ENCODE measurements around the gene ITPRIP.
A peak's percentile ranks its signal among the peaks of the same experiment; 100 is the strongest.

ITPRIP gene

DNA sequence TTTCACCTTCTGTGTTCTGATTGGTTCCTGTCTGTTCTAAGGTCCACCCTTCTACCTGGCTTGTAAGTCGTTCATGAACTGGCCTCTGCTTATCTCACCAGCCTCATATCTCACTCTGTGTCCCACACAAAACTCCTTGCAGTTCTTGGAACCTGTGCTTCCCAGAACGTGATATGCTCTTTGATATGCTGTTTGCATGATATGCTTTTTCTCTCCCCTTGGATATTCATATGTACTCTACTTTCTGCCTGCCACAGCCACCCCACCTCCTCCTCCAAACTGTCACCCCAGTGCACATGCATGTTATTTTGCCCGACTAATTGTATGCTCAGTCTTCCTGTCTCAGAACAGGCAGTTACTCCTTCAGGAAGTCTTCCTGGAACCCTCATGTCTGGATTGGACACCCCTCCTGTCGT, 1.9 kb upstream of the ITPRIP start:
- no peak for ATAC-seq

DNA sequence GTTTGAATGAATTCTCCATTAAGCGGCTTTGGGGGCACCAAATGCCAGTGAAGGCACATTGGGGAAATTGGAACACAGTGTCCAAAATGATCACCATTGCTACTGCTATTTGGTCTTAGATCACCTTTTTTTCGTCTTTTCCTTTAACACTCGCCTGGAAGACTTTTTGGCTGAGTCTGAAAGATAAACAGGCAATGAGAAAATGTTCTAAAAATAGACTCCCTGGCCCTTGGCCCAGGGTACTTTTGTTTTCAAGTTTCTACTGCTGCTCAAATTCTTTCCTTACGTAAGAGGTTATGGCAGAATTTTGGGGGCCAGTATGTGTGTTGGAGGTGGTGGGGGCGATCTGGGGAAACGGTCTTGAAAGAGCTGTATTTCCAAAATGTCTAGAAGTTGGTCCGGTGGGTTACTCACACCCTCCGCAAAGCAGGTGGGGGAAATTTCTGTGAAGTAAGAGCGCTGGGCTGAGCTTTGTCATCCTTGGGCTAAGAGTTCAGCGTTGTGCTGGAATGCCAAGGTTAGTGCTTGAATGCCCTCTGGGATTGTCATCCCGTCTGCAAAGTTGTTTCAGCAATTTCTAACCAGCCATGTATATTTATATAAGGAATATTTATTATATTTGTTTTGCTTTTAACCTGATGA, 1.3 kb upstream of the ITPRIP start:
- no peak for ATAC-seq

DNA sequence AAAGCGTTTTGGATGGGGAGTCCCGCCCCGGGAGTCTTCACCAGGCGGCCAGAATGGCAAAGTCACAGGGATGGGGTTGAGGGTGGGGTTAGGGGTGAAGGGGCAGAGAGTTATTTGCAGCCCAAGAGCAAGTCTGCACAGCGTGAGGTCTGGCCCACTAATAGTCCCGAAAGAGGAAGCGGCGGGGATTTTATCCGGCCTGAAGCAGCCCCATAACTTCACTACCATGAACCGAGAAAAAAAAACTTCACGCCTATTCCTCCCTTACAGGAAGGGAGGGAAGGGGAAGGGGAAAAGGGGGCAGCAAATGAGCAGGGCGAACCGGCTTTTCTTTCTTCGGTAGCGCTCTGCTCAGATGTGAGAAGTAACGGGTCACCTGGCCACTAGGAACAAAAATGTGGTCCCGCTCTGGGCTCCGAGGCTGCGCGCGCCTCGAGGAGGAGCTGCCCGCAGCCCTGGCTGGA, 712 bp downstream of the ITPRIP start:
- ATAC-seq, result peak; percentile 9 to 23

DNA sequence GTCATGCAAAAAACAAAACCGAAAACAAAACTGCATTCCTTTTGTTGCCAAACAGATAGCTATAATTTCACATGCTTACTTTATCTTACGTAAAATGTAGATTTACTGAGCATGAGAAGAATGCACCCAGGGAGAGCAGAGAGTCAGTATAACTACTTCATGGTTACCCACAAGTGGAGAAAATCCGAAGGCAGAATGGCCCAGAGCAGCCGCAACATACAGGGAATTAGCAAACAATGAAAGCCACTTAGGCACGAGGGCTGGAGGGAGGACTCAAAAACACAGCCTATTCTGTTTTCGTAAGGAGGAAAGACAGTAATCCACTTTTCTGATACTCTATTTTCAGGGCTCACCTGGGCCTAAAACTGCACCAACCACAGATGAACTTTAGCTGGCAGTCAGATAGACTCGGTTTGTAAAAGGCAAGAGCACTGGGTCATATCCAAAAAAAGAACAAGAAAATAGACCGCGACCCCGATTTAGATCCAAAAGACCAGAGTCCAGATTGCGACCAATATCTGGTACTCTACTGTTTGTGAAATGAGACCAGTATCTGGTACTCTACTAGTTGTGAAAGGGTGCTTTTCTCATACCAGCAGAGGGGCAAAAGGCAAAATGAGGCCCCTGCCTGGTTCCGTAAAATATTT, 1.3 kb downstream of the ITPRIP start:
- ATAC-seq, result no peak

DNA sequence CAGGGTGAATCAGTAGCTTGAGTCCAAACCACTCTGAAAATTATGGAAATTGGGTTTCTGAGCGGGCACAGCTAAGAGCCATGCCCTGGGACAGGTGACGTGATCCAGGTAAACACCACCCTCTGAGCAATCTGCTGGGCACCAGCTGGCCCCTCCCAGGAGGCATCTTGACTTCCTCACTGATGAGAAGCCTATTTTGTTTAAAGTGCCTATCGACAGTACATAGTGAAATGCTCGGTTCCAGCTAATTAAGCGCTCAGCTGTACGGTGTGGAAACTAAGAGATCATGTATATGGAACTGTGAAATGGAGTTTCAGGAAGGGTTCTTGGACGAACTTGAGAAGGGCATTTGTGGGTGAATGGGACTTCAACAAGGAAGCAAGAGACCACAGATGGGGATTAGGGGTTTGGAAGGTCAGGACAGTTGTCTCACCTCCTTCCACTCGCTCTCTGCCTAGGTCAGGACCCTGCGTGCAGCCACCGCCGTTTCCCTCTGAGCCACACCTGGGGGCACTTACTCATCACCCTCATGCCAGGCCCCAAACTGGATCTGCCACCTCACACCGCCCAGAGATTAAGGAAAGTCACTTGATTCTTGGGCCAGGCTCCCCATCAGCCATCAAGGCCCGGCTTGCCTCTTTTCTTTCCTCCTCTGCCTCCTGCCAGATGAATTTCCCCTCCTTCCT, 3.2 kb downstream of the ITPRIP start:
- ATAC-seq, result no peak

DNA sequence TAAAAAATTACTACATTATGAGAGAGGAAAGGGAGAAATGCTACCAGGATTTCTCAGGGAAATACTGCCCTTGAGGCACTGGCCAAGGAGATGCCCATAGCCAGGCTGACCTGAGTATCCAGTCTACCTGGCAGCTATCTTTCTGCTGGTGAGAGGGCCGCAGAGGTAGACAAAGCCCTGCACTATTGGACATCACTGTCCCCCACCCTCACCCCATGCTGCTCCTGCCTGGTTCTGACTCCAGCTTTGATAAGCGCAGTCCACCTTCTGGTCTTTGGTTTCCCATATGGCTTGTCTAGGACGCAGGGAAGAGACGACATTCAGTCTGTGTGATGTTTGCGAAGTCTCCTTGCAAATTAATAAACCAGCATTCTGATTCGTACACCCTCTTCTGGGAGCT, 3.7 kb downstream of the ITPRIP start:
- ATAC-seq, result no peak

DNA sequence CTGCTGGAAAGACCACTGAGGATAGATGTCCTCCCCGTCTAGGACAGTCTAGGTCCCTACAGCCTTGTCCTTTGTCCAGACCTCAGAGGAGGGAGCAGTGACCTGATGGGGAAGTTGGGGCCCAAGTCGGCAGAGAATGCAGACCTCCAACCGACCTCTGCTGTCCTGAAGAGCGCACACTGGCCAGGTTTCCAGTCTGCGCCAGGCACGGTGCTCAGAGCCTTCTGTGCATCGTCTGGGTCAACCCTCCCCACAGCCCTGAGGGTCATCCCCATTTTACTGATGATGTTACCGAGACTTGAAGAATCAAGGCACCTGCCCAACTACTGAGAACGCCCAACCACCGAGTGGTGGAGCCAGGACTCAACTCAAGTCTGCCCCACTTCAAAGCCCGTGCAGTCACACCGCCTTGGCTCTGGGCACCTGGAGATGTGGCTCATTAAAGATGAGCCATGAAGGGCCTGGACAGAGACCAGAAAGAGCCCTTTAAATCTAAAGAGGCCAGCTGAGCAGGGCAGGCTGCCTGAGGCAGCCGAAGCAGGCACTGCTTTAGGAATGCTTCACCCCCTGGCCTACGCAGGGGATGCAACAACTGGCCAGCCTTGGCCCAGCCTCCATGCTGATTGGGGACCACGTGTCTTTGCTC, 4.4 kb downstream of the ITPRIP start:
- ATAC-seq, result no peak

DNA sequence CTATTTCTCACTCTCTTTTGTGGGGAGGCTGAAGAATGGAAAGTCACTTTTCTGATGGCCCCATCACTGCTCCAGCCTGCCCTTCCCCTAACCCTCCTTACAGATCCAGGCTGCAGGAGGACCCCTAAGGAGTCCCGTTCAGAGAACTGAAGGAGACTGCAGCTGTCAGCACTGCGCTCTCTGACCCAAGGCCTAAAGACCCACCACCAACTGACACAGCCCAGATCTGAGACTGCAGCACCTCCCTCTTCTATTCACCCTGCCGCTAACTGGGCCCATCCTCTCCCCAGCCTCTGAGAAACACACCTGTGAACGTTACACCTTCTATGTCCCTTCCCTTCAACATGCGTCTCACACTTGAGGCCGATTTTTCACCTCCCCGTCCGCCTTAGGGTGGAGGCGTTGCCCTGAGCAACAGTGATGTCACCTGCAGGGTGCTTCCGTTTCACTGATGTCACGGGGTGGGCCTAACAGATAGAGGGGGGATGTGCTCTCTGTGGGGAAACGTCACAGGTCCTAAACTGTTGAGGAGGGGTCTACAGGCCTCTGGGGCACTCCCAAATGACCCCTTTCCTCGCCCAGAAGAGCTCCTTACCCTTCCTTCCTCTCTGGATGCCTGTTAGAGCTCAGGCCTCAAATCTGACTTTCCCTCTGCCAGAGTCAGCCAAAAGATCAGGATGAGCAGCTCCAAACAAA, 5.1 kb downstream of the ITPRIP start:
- no peak for ATAC-seq

DNA sequence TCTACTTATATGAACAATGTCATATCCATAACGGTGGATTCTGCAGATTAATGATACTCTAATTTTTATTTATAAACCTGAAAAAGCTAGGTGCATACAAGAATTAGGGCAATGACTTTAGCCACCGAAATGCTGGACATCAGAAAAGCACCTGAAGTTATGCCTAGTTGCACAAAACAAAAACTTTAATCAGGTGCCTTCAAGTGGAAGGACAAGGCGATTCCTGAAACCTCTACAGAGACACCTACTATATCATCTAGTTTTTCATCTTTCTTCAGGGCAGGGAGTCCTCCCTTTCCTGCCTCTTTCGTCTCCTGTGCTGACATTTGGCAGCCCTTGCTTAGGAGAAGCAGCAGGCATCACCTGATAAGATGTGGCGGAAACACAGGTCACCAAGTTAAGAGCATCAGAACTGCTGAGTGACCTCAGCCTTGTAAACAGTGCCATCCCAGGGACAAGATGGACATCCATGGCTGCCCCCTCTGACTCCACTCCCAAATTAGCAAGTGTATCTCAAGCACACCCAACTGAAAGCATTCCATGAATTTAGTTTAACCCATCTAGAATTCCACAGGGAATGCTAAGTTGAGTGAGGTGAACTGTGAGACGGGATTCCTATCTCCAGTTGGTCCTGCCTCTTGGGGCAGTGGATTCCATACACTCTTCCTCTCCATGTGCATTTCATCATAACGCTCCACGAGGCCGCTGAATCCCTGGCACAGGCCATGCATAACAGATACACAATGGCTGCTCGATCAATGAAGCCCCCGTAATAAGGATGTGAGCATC, 5.8 kb downstream of the ITPRIP start:
- no peak for ATAC-seq

DNA sequence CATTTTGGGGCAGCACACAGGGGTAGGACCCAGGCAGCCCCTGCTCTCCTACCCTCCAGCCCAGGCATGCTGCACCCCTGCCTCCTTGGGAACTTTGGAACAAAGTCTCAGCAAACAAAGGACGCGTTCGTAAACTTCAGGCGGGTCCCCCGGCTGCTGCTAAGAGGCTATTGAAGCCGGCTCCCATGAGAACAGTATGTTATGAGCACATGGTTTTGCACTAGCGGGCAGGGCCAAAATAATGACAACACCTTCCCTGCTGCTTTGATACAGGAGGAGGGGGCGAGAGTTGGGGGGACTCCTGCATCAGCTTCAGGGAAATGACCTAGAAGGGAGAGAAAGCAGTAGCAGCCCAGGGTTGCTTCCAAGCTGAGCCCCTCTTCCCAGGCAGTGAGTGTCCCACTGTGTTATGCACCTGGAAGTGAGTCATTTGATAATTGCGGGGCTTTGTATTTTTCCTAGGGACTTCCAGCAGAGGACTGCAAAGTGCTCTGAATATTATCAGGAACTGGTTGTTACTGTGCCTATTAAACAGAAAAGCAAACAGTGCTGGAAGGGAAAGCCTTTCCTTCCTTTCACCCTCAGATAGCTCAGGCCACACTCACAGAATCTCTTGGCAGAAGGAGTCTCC, 6.9 kb downstream of the ITPRIP start:
- ATAC-seq, result no peak

DNA sequence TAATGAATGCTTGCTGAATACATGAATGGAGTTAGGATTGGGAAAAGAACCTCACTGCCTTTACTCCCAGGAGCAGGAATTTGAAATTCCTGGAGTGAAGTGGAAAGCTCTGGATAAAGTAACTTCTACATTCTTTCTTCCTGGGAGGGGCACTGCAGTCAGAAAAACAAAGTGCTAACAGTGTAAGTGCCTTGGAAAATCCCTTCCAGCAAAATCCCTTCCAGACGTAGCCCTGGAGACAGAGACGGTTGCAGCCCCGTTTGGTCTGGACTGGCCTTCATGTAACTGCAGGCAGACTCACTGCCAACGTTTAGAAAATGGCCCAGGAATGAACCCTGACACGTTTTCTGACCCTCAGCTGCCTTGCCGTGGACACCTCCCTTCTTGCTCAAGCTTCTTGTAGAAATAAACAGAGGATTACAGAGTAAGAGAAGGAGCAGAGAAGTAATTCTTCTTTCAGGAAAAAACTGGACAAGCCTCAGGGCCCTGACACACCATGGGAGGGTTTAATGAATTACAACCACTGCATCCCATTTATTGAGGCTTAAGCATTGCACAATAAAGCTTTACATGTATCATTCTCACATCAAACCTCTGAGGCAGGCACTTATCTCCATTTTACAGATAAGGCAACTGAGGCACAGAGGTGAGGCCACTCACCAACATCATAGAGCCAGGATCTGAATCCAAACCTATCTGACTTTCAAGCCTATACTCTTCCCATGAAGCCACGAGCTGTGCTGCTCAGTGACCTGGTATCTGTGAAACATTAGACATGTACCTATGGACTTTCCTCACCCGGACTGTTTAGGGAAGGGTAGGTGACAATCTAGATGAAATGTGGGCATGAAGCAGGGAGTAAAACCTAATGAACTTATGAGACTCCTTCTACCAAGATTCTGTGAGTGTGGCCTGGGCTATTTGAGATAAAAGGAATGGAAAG, 7.8 kb downstream of the ITPRIP start:
- no peak for ATAC-seq

DNA sequence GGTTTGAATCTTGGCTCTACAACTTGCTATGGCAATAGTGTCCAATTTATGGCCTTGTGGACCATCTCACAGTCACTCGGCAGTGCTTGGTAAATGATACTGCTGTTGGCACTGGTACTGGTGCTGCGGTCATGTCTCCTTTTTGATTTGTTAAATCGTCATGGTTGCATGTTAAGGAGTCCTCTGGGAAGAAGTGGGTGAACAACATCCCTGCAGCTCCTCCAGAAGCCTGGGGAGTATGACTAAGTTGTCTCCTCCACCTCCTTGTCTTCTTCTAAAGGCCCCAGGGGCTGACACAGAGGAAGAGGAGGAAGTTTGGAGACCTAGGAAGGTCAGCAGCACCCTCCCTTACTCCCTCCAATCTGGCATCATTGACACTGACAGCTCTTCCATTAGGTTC, 8.5 kb downstream of the ITPRIP start:
- no peak for ATAC-seq

DNA sequence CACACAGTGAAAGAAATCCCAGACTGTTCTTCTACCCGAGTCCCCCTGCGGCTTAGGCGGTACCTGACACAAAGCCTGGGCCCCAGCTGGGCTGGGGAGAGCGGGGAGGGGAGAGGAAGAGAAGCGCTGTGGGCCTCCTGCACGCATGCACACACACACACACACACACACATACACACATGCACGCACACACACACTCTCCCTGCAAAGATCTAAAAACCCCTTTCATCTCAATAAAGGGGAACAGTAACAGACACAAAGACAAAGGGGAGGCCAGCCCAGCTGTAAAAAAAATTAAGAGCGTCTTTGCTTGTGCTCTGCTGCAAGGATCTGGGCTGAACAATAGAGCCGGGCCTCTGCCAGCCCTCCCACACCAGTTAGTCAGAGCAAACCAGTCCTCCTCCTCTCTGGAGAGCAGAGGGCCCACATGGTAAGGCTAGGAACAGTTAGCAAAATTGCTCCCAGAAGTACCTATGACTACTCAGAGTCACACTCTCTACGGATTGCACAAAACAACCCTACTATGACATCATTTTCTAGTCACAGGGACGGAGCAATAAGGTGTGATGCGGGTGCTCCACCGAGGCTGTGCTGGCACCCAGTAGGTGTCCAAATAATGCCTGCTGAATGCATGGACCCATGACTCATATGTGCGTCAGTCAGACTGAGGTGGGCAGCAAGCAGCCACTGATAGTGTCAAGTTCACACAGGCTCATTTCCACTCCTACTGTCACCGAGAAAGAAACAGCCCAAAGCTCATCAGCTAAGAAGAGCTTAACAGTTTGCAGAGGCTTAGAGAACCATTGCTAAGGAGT, 9.2 kb downstream of the ITPRIP start:
- ATAC-seq, result peak; percentile 88 to 90

DNA sequence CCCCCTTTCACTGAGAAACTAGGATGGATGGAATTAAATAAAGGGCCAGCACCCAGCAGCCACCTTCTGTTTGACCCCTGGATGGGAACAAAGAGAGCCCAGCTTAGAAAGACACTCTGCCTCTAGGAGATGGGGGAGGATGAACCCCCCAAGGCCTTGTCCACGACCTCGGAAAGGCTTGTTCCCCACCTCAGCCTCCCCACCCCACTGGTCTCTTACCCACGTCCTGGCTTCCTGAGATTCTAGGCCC, 9.7 kb downstream of the ITPRIP start:
- ATAC-seq, result no peak

DNA sequence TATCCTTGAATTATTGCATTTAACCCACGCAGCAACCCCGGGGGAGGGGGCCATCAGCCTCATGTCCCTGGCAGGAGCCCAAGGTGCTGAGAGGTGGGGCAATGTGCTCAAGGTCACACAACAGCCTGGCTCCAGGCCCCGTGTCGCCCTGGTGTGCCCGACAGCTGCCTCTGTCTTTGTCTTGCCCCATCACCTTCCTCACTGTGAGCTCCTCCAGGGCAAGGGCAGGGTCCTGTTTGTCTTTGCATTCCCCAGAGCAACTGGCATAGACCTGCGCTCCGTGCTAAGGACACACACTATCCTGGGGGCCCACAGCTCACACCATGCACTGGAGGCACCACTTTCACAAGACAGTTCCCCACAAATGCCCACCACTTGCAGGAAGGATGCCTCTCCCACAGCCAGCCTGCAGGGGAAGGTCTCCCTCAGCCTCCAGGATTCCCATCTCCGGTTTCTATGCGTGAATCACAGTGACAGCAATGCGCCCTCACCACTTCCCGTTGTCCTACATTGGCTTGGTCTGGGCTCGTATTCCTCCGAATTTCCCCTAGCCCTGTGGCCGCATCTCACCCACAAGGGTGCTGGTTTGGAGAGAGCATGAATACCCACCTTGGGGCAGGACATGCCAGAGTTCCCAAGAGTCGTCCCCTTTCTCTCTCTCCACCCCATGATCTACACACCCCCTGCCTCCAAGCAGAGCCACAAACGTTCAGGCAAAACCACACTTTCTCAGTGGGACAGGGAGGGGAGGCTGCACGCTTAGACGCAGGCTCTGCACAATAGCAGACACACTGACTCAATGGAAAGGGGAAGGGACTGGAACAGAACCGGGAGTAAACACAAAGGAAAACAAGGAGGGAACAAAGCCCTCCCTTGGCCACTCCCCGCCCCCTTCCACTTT, 10.3 kb downstream of the ITPRIP start:
- ATAC-seq, result no peak

DNA sequence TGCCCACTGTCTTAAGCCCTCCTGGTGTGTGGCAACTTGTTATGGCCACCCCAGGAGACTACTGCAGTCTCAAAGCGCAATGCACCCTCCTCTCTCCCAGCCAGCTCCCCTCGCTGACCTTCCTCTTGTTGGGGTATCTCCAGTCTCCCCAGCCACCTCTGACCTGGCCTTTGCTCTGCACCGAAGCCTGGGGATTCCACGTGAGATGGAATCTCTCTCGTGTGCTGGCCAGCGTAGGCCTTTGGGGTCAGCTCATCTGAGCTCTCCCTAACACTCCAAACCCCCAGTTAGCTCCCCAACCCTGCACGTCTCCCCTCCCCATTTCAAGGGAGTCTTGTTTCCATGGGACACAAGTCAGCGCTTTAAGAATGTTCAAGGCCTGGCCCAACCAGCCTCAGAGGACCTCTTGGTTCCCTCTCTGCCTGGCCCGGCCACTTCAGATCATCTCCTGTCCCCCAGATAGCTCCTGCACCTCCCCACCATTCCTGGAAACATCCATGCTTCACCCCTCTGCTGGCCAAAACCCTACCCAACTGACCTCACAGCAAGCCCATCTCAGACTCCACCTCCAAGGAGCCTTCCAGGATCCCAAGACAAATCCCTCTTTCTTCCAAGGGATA, 11.2 kb downstream of the ITPRIP start:
- ATAC-seq, result no peak

DNA sequence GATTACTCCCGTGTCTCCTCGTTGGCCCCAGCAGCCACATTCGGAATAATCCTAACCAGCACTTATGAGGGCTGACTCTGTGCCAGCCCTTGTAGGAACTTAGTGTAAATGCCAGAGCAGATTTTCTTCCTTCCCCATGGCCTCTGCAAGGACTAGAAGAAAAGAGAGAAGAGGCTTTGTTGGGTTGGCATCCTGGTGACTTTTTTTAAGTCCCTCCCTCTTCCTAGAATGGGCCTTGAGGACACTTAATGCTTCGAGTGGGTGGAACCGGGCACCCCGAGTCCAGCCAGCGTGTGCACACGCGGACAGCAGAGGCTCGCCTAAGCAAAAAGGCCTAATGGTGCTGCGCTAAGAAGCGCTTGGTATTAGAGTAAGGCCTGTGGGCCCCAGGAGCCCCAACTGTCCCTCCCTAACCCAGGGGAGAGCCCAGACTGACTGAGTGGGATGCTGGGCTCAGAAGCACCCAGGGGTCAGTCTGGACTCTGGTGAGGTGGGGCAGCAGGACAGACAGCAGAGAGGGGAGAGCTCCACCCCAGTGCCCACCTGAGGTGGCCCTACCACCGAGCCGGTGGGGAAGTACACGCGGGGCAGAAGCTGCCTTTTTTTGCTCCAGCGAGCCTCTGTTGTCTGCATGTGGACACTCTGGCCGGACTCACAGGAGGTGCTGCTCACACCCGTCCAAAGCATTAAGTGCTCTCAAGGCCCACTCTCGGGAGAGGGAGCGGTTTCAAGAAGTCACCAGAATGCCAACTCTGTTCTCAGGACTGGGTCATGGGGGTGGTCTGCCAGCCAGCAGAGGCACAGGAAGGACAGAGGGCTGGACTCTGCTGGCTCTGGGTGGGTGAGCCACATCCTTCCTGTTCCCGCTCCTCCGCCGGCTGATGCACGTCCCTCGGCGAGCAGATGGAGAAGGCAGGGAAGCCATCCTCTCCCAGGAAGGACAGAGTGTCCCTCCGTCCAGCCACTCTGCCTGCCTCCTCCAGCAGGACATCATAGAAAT, 12.5 kb downstream of the ITPRIP start:
- no peak for ATAC-seq

All from activated CD4-positive, CD25-positive, alpha-beta regulatory T cell treated with anti-CD3 and anti-CD28 coated beads, Interleukin-2, amount 50 U/mL, for 24 hours (primary cell).